HG03280 (cell line): ENCODE results near the gene PTPN14.
"Not testable (repeated sequence)": the region's sequence is repeated elsewhere in the genome, so short reads cannot be mapped to it uniquely, and the experiment has no call there.

Experiments used
- ATAC-seq: cut with Tn5 transposase; IDR thresholded peaks from one replicate; pipeline ENCODE4 v1.9.1; 2021; ENCODE audit warnings: mild to moderate bottlenecking, moderate library complexity; ENCODE audit not compliant: unreplicated experiment

Gene PTPN14

GRCh38 chr1:214542275-214543199, 8.9 kb downstream of the PTPN14 start:
- ATAC-seq: no peak

GRCh38 chr1:214541693-214542092, 9.7 kb downstream of the PTPN14 start:
- no peak for ATAC-seq

- no peak for ATAC-seq
Measured at GRCh38 chr1:214541206-214541605, 10.2 kb downstream of the PTPN14 start.

GRCh38 chr1:214540324-214540723, 11.1 kb downstream of the PTPN14 start:
- ATAC-seq: no peak

- no peak for ATAC-seq
Measured at GRCh38 chr1:214538496-214538895, 12.9 kb downstream of the PTPN14 start.

GRCh38 chr1:214537872-214538473, 13.4 kb downstream of the PTPN14 start:
- no peak for ATAC-seq

GRCh38 chr1:214537219-214537618, 14.2 kb downstream of the PTPN14 start:
- ATAC-seq: no peak

GRCh38 chr1:214532070-214532469, 19.3 kb downstream of the PTPN14 start:
- no peak for ATAC-seq

GRCh38 chr1:214525535-214526019, 25.8 kb downstream of the PTPN14 start:
- ATAC-seq: no peak

GRCh38 chr1:214524824-214525223, 26.6 kb downstream of the PTPN14 start:
- no peak for ATAC-seq

- no peak for ATAC-seq
Measured at GRCh38 chr1:214523124-214523824, 28.1 kb downstream of the PTPN14 start.

- ATAC-seq: not testable (repeated sequence)
Measured at GRCh38 chr1:214521458-214521857, 29.9 kb downstream of the PTPN14 start.

- no peak for ATAC-seq
Measured at GRCh38 chr1:214520544-214521165, 30.7 kb downstream of the PTPN14 start.

GRCh38 chr1:214518361-214518760, 33.0 kb downstream of the PTPN14 start:
- ATAC-seq: no peak

- no peak for ATAC-seq
Measured at GRCh38 chr1:214516434-214517326, 34.7 kb downstream of the PTPN14 start.

GRCh38 chr1:214515544-214516433, 35.6 kb downstream of the PTPN14 start:
- no peak for ATAC-seq

- ATAC-seq: no peak
Measured at GRCh38 chr1:214514819-214515383, 36.5 kb downstream of the PTPN14 start.

- ATAC-seq: no peak
Measured at GRCh38 chr1:214514032-214514818, 37.2 kb downstream of the PTPN14 start.
